SU-DHL-6 (cell line): ENCODE results near the gene EFS.

Source experiments
- H2AFZ ChIP-seq: fragments of 200-600 bp; sonication (generic); 2 replicates; pipeline ENCODE4 v1.6.1; 2014; ENCODE audit warnings: low read depth, mild to moderate bottlenecking, moderate library complexity, mixed read lengths, antibody characterized with exemption, low read length; ENCODE audit not compliant: severe bottlenecking
- H3F3A ChIP-seq: fragments of 200-600 bp; shearing (Covaris generic); 2 replicates; pipeline ENCODE4 v1.6.0; 2016; ENCODE audit warnings: antibody characterized with exemption, mild to moderate bottlenecking; ENCODE audit not compliant: insufficient read depth
- H3K27ac ChIP-seq: fragments of 200-600 bp; sonication (generic); 2 replicates; pipeline ENCODE4 v1.5.1; 2016; ENCODE audit warnings: low read depth, mild to moderate bottlenecking, low read length, moderate library complexity, mixed read lengths
- H3K27me3 ChIP-seq: fragments of 200-600 bp; sonication (generic), shearing (Covaris generic); 2 replicates; pipeline ENCODE4 v1.6.0; 2014; ENCODE audit warnings: mild to moderate bottlenecking, low read length
- H3K36me3 ChIP-seq: fragments of 200-600 bp; sonication (generic); 2 replicates; pipeline ENCODE4 v1.6.1; 2014; ENCODE audit warnings: mild to moderate bottlenecking, low read length, mixed read lengths
- H3K4me2 ChIP-seq: fragments of 300-600, 200-600 bp; shearing (Covaris generic), sonication (generic); 2 replicates; pipeline ENCODE4 v1.6.0; 2014; ENCODE audit warnings: low read length, low read depth, mild to moderate bottlenecking; ENCODE audit not compliant: poor library complexity, severe bottlenecking
- H3K4me3 ChIP-seq: fragments of 200-600 bp; sonication (generic); 2 replicates; pipeline ENCODE4 v1.5.1; 2014; ENCODE audit warnings: antibody characterized with exemption, low read length, mild to moderate bottlenecking, mixed read lengths; ENCODE audit not compliant: insufficient read depth, poor library complexity, severe bottlenecking
- H3K79me2 ChIP-seq: fragments of 200-600 bp; sonication (generic); 2 replicates; pipeline ENCODE4 v1.6.1; 2014; ENCODE audit warnings: mild to moderate bottlenecking, low read length, moderate library complexity; ENCODE audit not compliant: insufficient read depth
- H3K9ac ChIP-seq: fragments of 200-600 bp; sonication (generic); 2 replicates; pipeline ENCODE4 v1.7.0; 2014; ENCODE audit warnings: mild to moderate bottlenecking, low read length
- H3K9me2 ChIP-seq: fragments of 200-600 bp; sonication (generic); replicated peaks from 2 replicates; pipeline ENCODE4 v1.6.1; 2014; ENCODE audit warnings: low read length; ENCODE audit not compliant: insufficient read depth
- H3K9me3 ChIP-seq: fragments of 200-600 bp; sonication (generic); 2 replicates; pipeline ENCODE4 v1.6.1; 2014; ENCODE audit warnings: low read length, mixed read lengths; ENCODE audit not compliant: insufficient read depth
- H4K20me1 ChIP-seq: fragments of 200-600 bp; sonication (generic); 2 replicates; pipeline ENCODE4 v1.6.1; 2014; ENCODE audit warnings: low read depth, mild to moderate bottlenecking, antibody characterized with exemption, low read length, moderate library complexity, mixed read lengths
- CTCF ChIP-seq: fragments of 200-600 bp; sonication (generic); IDR thresholded peaks from one replicate; pipeline ENCODE4 v1.5.1; 2017; ENCODE audit warnings: antibody characterized with exemption, mild to moderate bottlenecking, low read length, moderate library complexity; ENCODE audit not compliant: insufficient read depth, poor library complexity, severe bottlenecking
- EZH2phosphoT487 ChIP-seq: fragments of 200-600 bp; sonication (generic), shearing (Covaris generic); conservative IDR thresholded peaks from 2 replicates; pipeline ENCODE4 v1.6.1; 2018; ENCODE audit warnings: mild to moderate bottlenecking, antibody characterized with exemption, low read length, moderate library complexity, mixed read lengths

EFS gene

GRCh38 chr14:23362200-23362599 lies 2.8 kb downstream of the EFS start:
- H3K9me2 ChIP-seq, result no peaks in the 10 kb centered on the region
- H3K4me2 ChIP-seq, result no peak overlapping the region
- H3K27me3 ChIP-seq, result no peaks in the 10 kb centered on the region
- no peaks in the 10 kb centered on the region for H4K20me1 ChIP-seq
- no peaks in the 10 kb centered on the region for H3K36me3 ChIP-seq
- no peaks in the 10 kb centered on the region for H3K9me3 ChIP-seq
- H2AFZ ChIP-seq, result no peak overlapping the region
- TF ChIP-seq CTCF (no peak), EZH2phosphoT487 (no peak)
- H3K4me3 ChIP-seq, result no peak overlapping the region
- no peaks in the 10 kb centered on the region for H3F3A ChIP-seq
- H3K9ac ChIP-seq, result no peak overlapping the region
- H3K79me2 ChIP-seq, result no peaks in the 10 kb centered on the region
- H3K27ac ChIP-seq, result no peak overlapping the region

- H3K79me2 ChIP-seq, result no peaks in the 10 kb centered on the region
- no peak overlapping the region for H3K9ac ChIP-seq
- H3K4me3 ChIP-seq, result no peak overlapping the region
- H3K9me2 ChIP-seq, result no peaks in the 10 kb centered on the region
- no peak overlapping the region for H2AFZ ChIP-seq
- no peak for TF ChIP-seq CTCF
- TF ChIP-seq EZH2phosphoT487, result no peak
- H3K27ac ChIP-seq, result no peak overlapping the region
- H4K20me1 ChIP-seq, result no peaks in the 10 kb centered on the region
- no peaks in the 10 kb centered on the region for H3K9me3 ChIP-seq
- H3K4me2 ChIP-seq, result no peak overlapping the region
- H3K27me3 ChIP-seq, result no peaks in the 10 kb centered on the region
- H3K36me3 ChIP-seq, result no peaks in the 10 kb centered on the region
- no peaks in the 10 kb centered on the region for H3F3A ChIP-seq
These were observed 3.2 kb downstream of the EFS start for GRCh38 chr14:23361763-23362162.

- no peak overlapping the region for H3K27ac ChIP-seq
- no peaks in the 10 kb centered on the region for H3K9me2 ChIP-seq
- H3K36me3 ChIP-seq, result no peaks in the 10 kb centered on the region
- TF ChIP-seq CTCF (no peak), EZH2phosphoT487 (no peak)
- H3K4me2 ChIP-seq, result no peak overlapping the region
- no peaks in the 10 kb centered on the region for H4K20me1 ChIP-seq
- H3K4me3 ChIP-seq, result no peak overlapping the region
- no peaks in the 10 kb centered on the region for H3K27me3 ChIP-seq
- H2AFZ ChIP-seq, result no peak overlapping the region
- no peaks in the 10 kb centered on the region for H3K79me2 ChIP-seq
- H3F3A ChIP-seq, result no peaks in the 10 kb centered on the region
- H3K9ac ChIP-seq, result no peak overlapping the region
- H3K9me3 ChIP-seq, result no peaks in the 10 kb centered on the region
These were observed 3.7 kb downstream of the EFS start for GRCh38 chr14:23361320-23361719.

GRCh38 chr14:23360496-23360895 lies 4.5 kb downstream of the EFS start:
- Histone ChIP-seq H3K4me2 (no peak overlapping the region), H3K79me2 (no peaks in the 10 kb centered on the region), H3K27me3 (no peaks in the 10 kb centered on the region), H4K20me1 (no peaks in the 10 kb centered on the region), H3K9me2 (no peaks in the 10 kb centered on the region), H3F3A (no peaks in the 10 kb centered on the region), H3K9ac (no peak overlapping the region), H2AFZ (no peak overlapping the region), H3K4me3 (no peak overlapping the region), H3K9me3 (no peaks in the 10 kb centered on the region), H3K36me3 (no peaks in the 10 kb centered on the region), H3K27ac (no peak overlapping the region)
- TF ChIP-seq EZH2phosphoT487, result no peak
- TF ChIP-seq CTCF, result no peak
